PC-3 (cell line): Measurements from ENCODE around the gene POP4. TPM values are rescaled to one million over a fixed set of nuclear protein-coding genes. Genes with fewer than 3 reads are reported as not detected.

ENCODE experiments used
- ATAC-seq: fragments of 200-7000 bp; cut with Tn5 transposase; 2 replicates; pipeline ENCODE4 v1.9.1; 2020; ENCODE audit warnings: mild to moderate bottlenecking, moderate library complexity
- BruUV-seq: library from RNA; stranded (reverse); fragments of 400-500 nt; replicated peaks from 2 replicates; lab custom pipeline; 2021; lab: Mats Ljungman, UMichigan
- CTCF ChIA-PET: fragments of 300-600 bp; sonication (Branson Sonifier 250); formaldehyde crosslinking; loops from one replicate; lab custom pipeline; 2022; ENCODE audit warnings: antibody characterized with exemption; lab: Charles Lee
- POLR2A ChIA-PET: fragments of 300-600 bp; sonication (Branson Sonifier 250); formaldehyde crosslinking; loops from one replicate; lab custom pipeline; 2022; ENCODE audit warnings: antibody characterized with exemption; ENCODE audit not compliant: unreplicated experiment; lab: Charles Lee
- DNase-seq: peaks from one replicate; pipeline ENCODE4 v3.0.0-alpha.2; 2015
- H2AFZ ChIP-seq: fragments of 300-600 bp; sonication (generic); 2 replicates; pipeline ENCODE4 v1.6.0; 2016; ENCODE audit warnings: antibody characterized with exemption, low read length
- H3F3A ChIP-seq: fragments of 300-600 bp; sonication (generic); one replicate; pipeline ENCODE4 v1.6.0; 2017; ENCODE audit warnings: antibody characterized with exemption, low read length, control low read depth, mild to moderate bottlenecking; ENCODE audit not compliant: unreplicated experiment
- H3K27ac ChIP-seq: fragments of 300-600 bp; sonication (generic); 2 replicates; pipeline ENCODE4 v1.5.1; 2016; ENCODE audit warnings: mild to moderate bottlenecking, low read length
- H3K27me3 ChIP-seq: fragments of 300-600 bp; sonication (generic); 2 replicates; pipeline ENCODE4 v1.6.1; 2016; ENCODE audit warnings: low read length, mixed read lengths
- H3K36me3 ChIP-seq: fragments of 300-600 bp; sonication (generic); 2 replicates; pipeline ENCODE4 v1.6.1; 2016; ENCODE audit warnings: low read depth, mixed run types, low read length, mixed read lengths
- H3K4me1 ChIP-seq: fragments of 300-600 bp; sonication (generic); 2 replicates; pipeline ENCODE4 v1.5.1; 2016; ENCODE audit warnings: low read length; ENCODE audit not compliant: insufficient read depth
- H3K4me2 ChIP-seq: fragments of 300-600 bp; sonication (generic); 2 replicates; pipeline ENCODE4 v1.6.0; 2016; ENCODE audit warnings: low read length
- H3K4me3 ChIP-seq: fragments of 300-600 bp; sonication (generic); 2 replicates; pipeline ENCODE4 v1.5.1; 2016; ENCODE audit warnings: mild to moderate bottlenecking, low read length, mixed read lengths
- H3K79me2 ChIP-seq: fragments of 300-600 bp; sonication (generic); 2 replicates; pipeline ENCODE4 v1.6.1; 2017; ENCODE audit warnings: low read length, mixed read lengths
- H3K9ac ChIP-seq: fragments of 300-600 bp; sonication (generic); 2 replicates; pipeline ENCODE4 v1.6.0; 2016; ENCODE audit warnings: mild to moderate bottlenecking, low read length
- H3K9me2 ChIP-seq: fragments of 300-600 bp; sonication (generic); replicated peaks from 2 replicates; pipeline ENCODE4 v1.6.1; 2016; ENCODE audit warnings: mixed run types, low read length, mixed read lengths
- H3K9me3 ChIP-seq: fragments of 300-600 bp; sonication (generic); 2 replicates; pipeline ENCODE4 v1.6.1; 2016; ENCODE audit warnings: low read length, mixed read lengths
- H4K20me1 ChIP-seq: fragments of 300-600 bp; sonication (generic); 2 replicates; pipeline ENCODE4 v1.6.1; 2016; ENCODE audit warnings: low read length, mixed read lengths
- CTCF ChIP-seq: fragments of 300-600 bp; sonication (generic); conservative IDR thresholded peaks from 2 replicates; pipeline ENCODE4 v1.5.1; 2017; ENCODE audit warnings: antibody characterized with exemption, low read depth, mild to moderate bottlenecking, low read length
- EZH2 ChIP-seq: fragments of 300-600 bp; sonication (generic); IDR thresholded peaks from one replicate; pipeline ENCODE4 v1.6.1; 2017; ENCODE audit warnings: antibody characterized with exemption, mild to moderate bottlenecking, low read length; ENCODE audit not compliant: unreplicated experiment
- EZH2phosphoT487 ChIP-seq: fragments of 300-600 bp; sonication (generic); IDR thresholded peaks from 2 replicates; pipeline ENCODE4 v1.6.1; 2018; ENCODE audit warnings: mild to moderate bottlenecking, antibody characterized with exemption, low read length, borderline replicate concordance
- intact Hi-C: fragments of 100-400 bp; cut with micrococcal nuclease; formaldehyde crosslinking; loops from 2 replicates; pipeline ENCODE4 v1.9.0; 2023
- total RNA-seq: library from RNA; depleted of rRNA; stranded (reverse); fragments of >200 nt; gene quantifications from 2 replicates; pipeline ENCODE4 v1.2.3, GENCODE V29; 2014

The POP4 gene
- total RNA-seq, 1 experiment from 2014 or later: 115 TPM

- CTCF ChIA-PET: no interaction called here
- DNase-seq (no peak), ATAC-seq (no peak)
- no peaks in the 10 kb centered on the region for H3K9me3 ChIP-seq
- H2AFZ ChIP-seq: no peak overlapping the region
- intact Hi-C loops: no loop called here
- H3K4me2 ChIP-seq: no peak overlapping the region
- H3K4me3 ChIP-seq: no peak overlapping the region
- no TSS peak for BruUV-seq
- H4K20me1 ChIP-seq: no peaks in the 10 kb centered on the region
- no peaks in the 10 kb centered on the region for H3K27me3 ChIP-seq
- no peaks in the 10 kb centered on the region for H3K9me2 ChIP-seq
- TF ChIP-seq CTCF (no peak), EZH2phosphoT487 (no peak), EZH2 (no peak)
- POLR2A ChIA-PET: no interaction called here
- no peak overlapping the region for H3K27ac ChIP-seq
- H3K9ac ChIP-seq: no peak overlapping the region
- no peaks in the 10 kb centered on the region for H3K4me1 ChIP-seq
- no peaks in the 10 kb centered on the region for H3K79me2 ChIP-seq
- H3K36me3 ChIP-seq: no peaks in the 10 kb centered on the region
- H3F3A ChIP-seq: no peaks in the 10 kb centered on the region
Observed at GRCh38 chr19:29628661-29629385, 22.7 kb downstream of the POP4 start.

- ChIA-PET CTCF (no interaction called here), POLR2A (no interaction called here)
- Histone ChIP-seq H3K9me3 (no peaks in the 10 kb centered on the region), H3K9me2 (no peaks in the 10 kb centered on the region), H3K4me1 (no peaks in the 10 kb centered on the region), H3K79me2 (no peaks in the 10 kb centered on the region), H2AFZ (no peak overlapping the region), H3K36me3 (no peaks in the 10 kb centered on the region), H3F3A (no peaks in the 10 kb centered on the region), H3K4me2 (no peak overlapping the region), H3K9ac (no peak overlapping the region), H3K27me3 (no peaks in the 10 kb centered on the region), H3K4me3 (no peak overlapping the region), H4K20me1 (no peaks in the 10 kb centered on the region), H3K27ac (no peak overlapping the region)
- DNase-seq (peak; percentile 41), ATAC-seq (no peak)
- intact Hi-C loops: no loop called here
- no peak for TF ChIP-seq EZH2phosphoT487
- no peak for TF ChIP-seq EZH2
- TF ChIP-seq CTCF: no peak
- BruUV-seq: no TSS peak
Observed at GRCh38 chr19:29629836-29630534, 23.9 kb downstream of the POP4 start.

- Histone ChIP-seq H3K4me3 (no peak overlapping the region), H3K27ac (no peak overlapping the region), H3K36me3 (no peaks in the 10 kb centered on the region), H4K20me1 (no peaks in the 10 kb centered on the region), H3K9me3 (no peaks in the 10 kb centered on the region), H3K79me2 (no peaks in the 10 kb centered on the region), H3K9ac (no peak overlapping the region), H3K27me3 (no peaks in the 10 kb centered on the region), H3K4me2 (no peak overlapping the region), H3K4me1 (no peaks in the 10 kb centered on the region), H3F3A (no peaks in the 10 kb centered on the region), H2AFZ (no peak overlapping the region), H3K9me2 (no peaks in the 10 kb centered on the region)
- no peak for TF ChIP-seq EZH2
- POLR2A ChIA-PET: no interaction called here
- BruUV-seq: no TSS peak
- intact Hi-C loops: no loop called here
- ATAC-seq (no peak), DNase-seq (no peak)
- CTCF ChIA-PET: interaction anchor here (0.7 kb wide), 1 partner anchor 36 kb away, joined by 6 read pairs; no protein-coding TSS in a partner anchor
Observed at GRCh38 chr19:29630655-29631054, 24.6 kb downstream of the POP4 start.
